ENCODE data around the gene RMND5B.
"Not testable (repeated sequence)": the region's sequence is repeated elsewhere in the genome, so short reads cannot be mapped to it uniquely, and the experiment has no call there.

RMND5B gene

GRCh38 chr5:178177569-178177968, 46.8 kb downstream of the RMND5B start:
- DNase-seq = no peak

- no peak for DNase-seq
Observed at GRCh38 chr5:178180141-178180863, 49.5 kb downstream of the RMND5B start.

- no peak for DNase-seq
Observed at GRCh38 chr5:178182158-178182876, 51.5 kb downstream of the RMND5B start.

GRCh38 chr5:178186427-178186826, 55.6 kb downstream of the RMND5B start:
- no peak for DNase-seq

GRCh38 chr5:178187014-178187413, 56.2 kb downstream of the RMND5B start, which contains the start of gene GMCL2:
Gene GMCL2, minus strand, starts transcription at chr5:178187371. Its CDS starts 72 bp downstream, at chr5:178187299.
- DNase-seq = no peak

GRCh38 chr5:178189433-178189832, 58.6 kb downstream of the RMND5B start:
- no peak for DNase-seq

- no peak for DNase-seq
Observed at GRCh38 chr5:178191661-178192060, 60.8 kb downstream of the RMND5B start.

- DNase-seq = no peak
Observed at GRCh38 chr5:178192244-178192643, 61.4 kb downstream of the RMND5B start.

- DNase-seq = no peak
Observed at GRCh38 chr5:178192787-178193186, 62.0 kb downstream of the RMND5B start.

GRCh38 chr5:178193251-178193809, 62.5 kb downstream of the RMND5B start:
- DNase-seq = no peak

- no peak for DNase-seq
Observed at GRCh38 chr5:178194026-178194425, 63.2 kb downstream of the RMND5B start.

GRCh38 chr5:178196281-178196812, 65.5 kb downstream of the RMND5B start:
- no peak for DNase-seq

GRCh38 chr5:178196986-178197385, 66.2 kb downstream of the RMND5B start:
- DNase-seq = no peak

GRCh38 chr5:178198151-178198550, 67.3 kb downstream of the RMND5B start:
- DNase-seq = not testable (repeated sequence)

GRCh38 chr5:178198706-178199105, 67.9 kb downstream of the RMND5B start:
- DNase-seq = no peak

GRCh38 chr5:178199581-178200434, 69.0 kb downstream of the RMND5B start:
- no peak for DNase-seq

Data from T-helper 9 cell (primary cell).